Prostate gland (tissue), 2 donors: ENCODE measurements around the gene CPT1C. TPM values are rescaled to one million over a fixed set of nuclear protein-coding genes. Genes with fewer than 3 reads are reported as not detected.
A peak's percentile ranks its signal among the peaks of the same experiment; 100 is the strongest.

Experiments
- DNase-seq: peaks from one replicate; pipeline ENCODE4 v3.0.0-alpha.2; 2019; ENCODE audit warnings: low spot score
- H3K27ac ChIP-seq, 2 donors: fragments of 200-600 bp; sonication (generic); 2 replicates each; pipeline ENCODE4 v1.5.1; 2017 to 2019
- H3K27me3 ChIP-seq: fragments of 200-600 bp; sonication (generic); replicated peaks from 2 replicates; pipeline ENCODE4 v1.5.1; 2019; ENCODE audit not compliant: insufficient read depth
- H3K36me3 ChIP-seq, 2 donors: fragments of 200-600 bp; sonication (generic); 1 replicate in 1 of 2; 2 replicates in 1 of 2; pipeline versions ENCODE4 v1.5.1 to v1.8.1; 2017 to 2019
- H3K4me1 ChIP-seq: fragments of 200-600 bp; sonication (generic); replicated peaks from 2 replicates; pipeline ENCODE4 v1.5.1; 2019
- H3K4me3 ChIP-seq, 2 donors: fragments of 200-600 bp; sonication (generic); 2 replicates each; pipeline ENCODE4 v1.5.1; 2017 to 2019
- H3K9me3 ChIP-seq: fragments of 200-600 bp; sonication (generic); 2 replicates; pipeline ENCODE4 v1.5.1; 2017
- CTCF ChIP-seq, 4 experiments: fragments of 200-600 bp in 2 of 4; fragments of 450-650 bp in 2 of 4; sonication (generic) in 2 of 4; IDR thresholded peaks; 1 replicate in 3 of 4; 2 replicates in 1 of 4; pipeline ENCODE4 v1.5.1; 2016 to 2019; ENCODE audit warnings: antibody characterized with exemption in 4 of 4, mild to moderate bottlenecking in 2 of 4, moderate library complexity in 2 of 4
- POLR2A ChIP-seq: fragments of 450-650 bp; IDR thresholded peaks from one replicate; pipeline ENCODE4 v1.6.1; 2016; ENCODE audit warnings: antibody characterized with exemption, mild to moderate bottlenecking
- POLR2AphosphoS5 ChIP-seq: sonication (generic); formaldehyde crosslinking; IDR thresholded peaks from one replicate; pipeline ENCODE4 v1.6.1; 2017; ENCODE audit warnings: antibody characterized with exemption
- WGBS: methylation state at CpG from one replicate; pipeline ENCODE4 v1.1.5; 2018; 5-methylcytosine and 5-hydroxymethylcytosine counted together
- intact Hi-C: fragments of 100-400 bp; cut with DNase I; formaldehyde crosslinking; loops from one replicate; pipeline ENCODE4 v1.14.2; 2022
- total RNA-seq, 2 donors: library from RNA; depleted of rRNA; stranded (reverse); fragments of >200 nt; gene quantifications; one replicate each; pipeline ENCODE4 v1.1.0, GENCODE V29; 2016

The CPT1C gene
- total RNA-seq, 2 donors from 2014 or later: 0.96 to 5.5 TPM

GRCh38 chr19:49680421-49681351 lies 10.2 kb upstream of the CPT1C start:
- WGBS: 34% methylated on average over 38 of the region's 40 CpGs
- H3K27me3 ChIP-seq: no peaks in the 10 kb centered on the region
- intact Hi-C loops: no loop called here
- no peak overlapping the region for H3K4me3 ChIP-seq
- H3K9me3 ChIP-seq: no peaks in the 10 kb centered on the region
- DNase-seq: peak; percentile 79
- H3K27ac ChIP-seq: peak overlapping the region; percentile 25 to 62
- peaks cover 9 to 16% of the 10 kb centered on the region in 2 donors for H3K36me3 ChIP-seq
- H3K4me1 ChIP-seq: peaks cover 11% of the 10 kb centered on the region
- TF ChIP-seq CTCF (IDR thresholded peaks at IDR 0.05) (peak; percentile 98), POLR2AphosphoS5 (peak; percentile 82), POLR2A (no peak)

- Histone ChIP-seq H3K4me1 (peaks cover 11% of the 10 kb centered on the region), H3K36me3 (peaks cover 9 to 24% of the 10 kb centered on the region in 2 donors), H3K4me3 (no peak overlapping the region), H3K27ac (no peak overlapping the region), H3K27me3 (no peaks in the 10 kb centered on the region), H3K9me3 (no peaks in the 10 kb centered on the region)
- intact Hi-C loops: no loop called here
- TF ChIP-seq CTCF (IDR thresholded peaks at IDR 0.05) (no peak), POLR2AphosphoS5 (no peak), POLR2A (no peak)
- DNase-seq: no peak
- 91% methylated on average over 19 of the region's 19 CpGs for WGBS
Observed at GRCh38 chr19:49681830-49682229, 9.1 kb upstream of the CPT1C start.

- Histone ChIP-seq H3K27ac (no peak overlapping the region), H3K9me3 (no peaks in the 10 kb centered on the region), H3K27me3 (no peaks in the 10 kb centered on the region), H3K4me1 (peaks cover 11% of the 10 kb centered on the region), H3K4me3 (no peak overlapping the region), H3K36me3 (peaks cover 9 to 28% of the 10 kb centered on the region in 2 donors)
- TF ChIP-seq POLR2AphosphoS5: no peak
- TF ChIP-seq POLR2A: no peak
- no peak for TF ChIP-seq CTCF (IDR thresholded peaks at IDR 0.05)
- intact Hi-C loops: no loop called here
- 77% methylated on average over 8 of the region's 8 CpGs for WGBS
- no peak for DNase-seq
Observed at GRCh38 chr19:49682274-49682673, 8.6 kb upstream of the CPT1C start.

GRCh38 chr19:49683814-49684250 lies 7.1 kb upstream of the CPT1C start:
- H3K4me1 ChIP-seq: peaks cover 8% of the 10 kb centered on the region
- intact Hi-C loops: no loop called here
- no peaks in the 10 kb centered on the region for H3K27me3 ChIP-seq
- H3K9me3 ChIP-seq: no peaks in the 10 kb centered on the region
- 92% methylated on average over 18 of the region's 18 CpGs for WGBS
- H3K27ac ChIP-seq: no peak overlapping the region
- TF ChIP-seq POLR2AphosphoS5 (no peak), POLR2A (no peak), CTCF (IDR thresholded peaks at IDR 0.05) (no peak)
- H3K36me3 ChIP-seq: peaks cover 9 to 29% of the 10 kb centered on the region in 2 donors
- no peak for DNase-seq
- no peak overlapping the region for H3K4me3 ChIP-seq
